Motor neuron (in vitro differentiated cells): ENCODE results near the gene WIZ. TPM values are rescaled to one million over a fixed set of nuclear protein-coding genes. Genes with fewer than 3 reads are reported as not detected.
"Not testable (repeated sequence)": the region's sequence is repeated elsewhere in the genome, so short reads cannot be mapped to it uniquely, and the experiment has no call there.

Source experiments
- ATAC-seq, 8 experiments: fragments of 200-7000 bp; cut with Tn5 transposase; replicated peaks in 6 of 8; 2 replicates each; pipeline ENCODE4 v1.8.0; 2021; ENCODE audit warnings: mild to moderate bottlenecking in 8 of 8, moderate library complexity in 8 of 8
- H3K27ac ChIP-seq, 2 donors: fragments of 250-450 bp; sonication (Bioruptor Pico); 2 replicates each; pipeline ENCODE4 v1.9.0; 2021; ENCODE audit warnings: antibody characterized with exemption in 2 of 2, mild to moderate bottlenecking in 2 of 2, moderate library complexity in 1 of 2
- H3K4me1 ChIP-seq, 2 donors: fragments of 250-450 bp; sonication (Bioruptor Pico); replicated peaks in 1 of 2; 2 replicates each; pipeline ENCODE4 v1.6.1; 2021; ENCODE audit warnings: antibody characterized with exemption in 2 of 2, mild to moderate bottlenecking in 2 of 2, moderate library complexity in 1 of 2
- H3K4me3 ChIP-seq, 5 donors: fragments of 250-450 bp; sonication (Bioruptor Pico); 2 replicates each; pipeline ENCODE4 v1.9.0; 2021; ENCODE audit warnings: antibody characterized with exemption in 5 of 5, mild to moderate bottlenecking in 5 of 5, moderate library complexity in 4 of 5
- WGBS, 10 experiments: fragments of 450-650 bp; shearing (Covaris generic); methylation state at CpG; one replicate each; pipeline ENCODE4 v1.0.0; 2022; 5-methylcytosine and 5-hydroxymethylcytosine counted together
- in situ Hi-C, 9 experiments: fragments of 400-800 bp; cut with MboI; loops; one replicate each; pipeline ENCODE4 v1.15.0; 2021; ENCODE audit warnings: low sequenced_read_pairs in 9 of 9, low pct_unique_long_range_greater_than_20kb in 2 of 9; ENCODE audit not compliant: unreplicated experiment in 9 of 9
- total RNA-seq, 8 experiments: library from RNA; unstranded; fragments of 300-600 nt; gene quantifications; 2 replicates each; pipeline versions ENCODE4 v1.2.3 to v1.2.4, GENCODE V29; 2022

The WIZ gene
- total RNA-seq, 8 experiments from 2014 or later, result 10.6 to 34.4 (median 27.0) TPM

DNA sequence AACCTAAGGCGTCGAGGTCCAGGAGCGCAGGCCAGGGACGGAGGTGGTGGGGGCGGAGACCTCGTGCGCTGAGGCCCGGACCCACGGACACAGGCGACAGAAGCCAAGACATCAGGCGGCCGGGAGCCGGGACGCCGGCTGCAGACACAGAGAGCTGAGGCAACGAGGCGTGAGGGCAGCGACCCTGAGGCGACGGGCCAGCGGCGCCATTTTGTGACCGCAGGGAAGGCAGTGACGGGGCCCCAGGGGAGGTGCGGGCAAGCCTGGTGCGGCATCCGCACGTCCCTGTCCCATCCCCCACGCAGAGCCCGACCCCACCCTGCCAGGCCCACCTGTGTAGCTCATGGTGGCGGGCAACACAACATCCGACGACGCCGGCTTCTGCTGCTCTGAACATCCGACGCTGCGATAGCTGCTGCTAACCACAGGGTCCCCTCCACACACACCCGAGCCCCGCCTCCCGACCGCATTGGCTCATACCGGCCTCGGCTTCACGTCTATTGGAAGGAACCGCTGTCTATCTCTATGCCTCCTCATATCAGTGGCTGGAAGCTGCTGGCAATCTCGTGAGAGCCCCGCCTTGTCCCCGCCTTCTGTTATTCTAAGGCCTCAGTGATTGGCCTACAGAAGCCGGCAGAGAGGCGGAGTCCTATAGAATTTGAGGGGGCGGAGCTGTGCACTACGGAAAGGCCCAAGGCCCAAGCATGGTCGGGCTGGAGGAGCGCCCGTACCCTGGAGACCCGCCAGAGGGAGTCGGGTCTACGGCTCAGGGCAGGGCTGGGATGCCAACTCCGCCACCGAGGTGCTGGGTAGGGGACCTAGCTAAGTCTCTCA is 31.0 kb downstream of the WIZ start, which contains the start of gene AKAP8L:
Gene AKAP8L (minus strand): TSS at position 410 of the 834 bp plus-strand sequence. CDS start 65 bp downstream, at position 345.
- WGBS, 10 experiments, result 0 to 2% (median 0%) methylated on average over 2 to 11 of the region's 61 CpGs; no CpG with 5 or more reads in 5 of the 10 experiments
- peak within 1 kb of the TSS; percentile 79 to 99 (median 91) for H3K4me3 ChIP-seq
- in situ Hi-C loops, result loop anchor here in 1 of 9 experiments (25.0 kb wide), 1 partner anchor 769 kb away; the partner anchor contains the start of genes AP1M1 and FAM32A
- peak within 1 kb of the TSS; percentile 94 to 95 for H3K27ac ChIP-seq
- ATAC-seq, result peak; percentile 90 to 96 (median 95)
- H3K4me1 ChIP-seq, result peaks cover 14 to 16% of the 10 kb centered on the region in 2 donors

DNA sequence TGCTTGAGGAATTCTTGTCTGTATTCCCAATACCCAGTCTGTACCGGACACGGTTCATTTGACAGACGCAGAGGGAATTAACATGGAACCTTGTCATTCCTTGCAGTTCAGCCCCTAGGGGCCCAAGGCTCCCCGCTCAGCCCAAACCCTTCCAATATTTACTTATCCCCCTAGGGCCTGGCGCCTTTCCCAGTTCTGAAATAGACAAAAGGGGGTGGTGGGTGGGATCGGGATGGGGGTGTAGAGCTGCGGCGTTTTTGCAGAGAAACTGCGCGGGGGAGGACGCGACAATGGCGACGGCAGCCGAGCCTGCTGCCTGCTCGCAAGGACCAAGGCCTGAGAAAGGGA is 31.6 kb downstream of the WIZ start:
- peaks cover 18 to 20% of the 10 kb centered on the region in 2 donors for H3K4me1 ChIP-seq

DNA sequence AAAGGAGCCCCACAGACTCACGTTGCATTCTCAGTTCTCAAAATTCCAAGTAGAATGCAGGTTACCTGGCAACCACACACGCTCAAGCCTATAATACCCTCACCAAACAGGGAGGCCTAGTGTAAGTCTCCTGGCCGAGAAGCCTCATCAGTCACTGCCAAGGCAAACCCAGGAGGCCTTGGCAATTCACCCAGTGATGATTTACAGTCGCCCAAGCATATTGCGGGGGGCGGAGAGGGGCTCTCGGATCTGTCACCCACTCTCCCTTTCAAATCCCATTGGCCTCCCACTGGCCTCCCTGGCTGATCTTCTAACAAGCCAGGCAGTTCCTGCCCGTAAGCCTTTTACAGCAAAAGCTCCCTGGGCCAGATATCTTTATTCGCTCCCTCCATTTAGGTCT is 32.1 kb downstream of the WIZ start:
- 0 to 6% (median 0%) methylated on average over 1 to 9 of the region's 9 CpGs; no CpG with 5 or more reads in 3 of the 10 experiments for WGBS, 10 experiments
- H3K4me3 ChIP-seq, result peak overlapping the region; percentile 79 to 99 (median 91)
- peak overlapping the region; percentile 94 to 95 for H3K27ac ChIP-seq
- ATAC-seq, result peak in 1 of 8 experiments; percentile 3
- peaks cover 21 to 24% of the 10 kb centered on the region in 2 donors for H3K4me1 ChIP-seq
- in situ Hi-C loops, result loop anchor here in 1 of 9 experiments (25.0 kb wide), 1 partner anchor 770 kb away; the partner anchor contains the start of genes AP1M1 and FAM32A

More for the DNA sequence above, 31.6 kb downstream of the WIZ start:
- peak in 3 of 8 experiments; percentile 0 to 7 (median 3) for ATAC-seq
- Histone ChIP-seq H3K4me3 (peak overlapping the region; percentile 79 to 99 (median 91)), H3K27ac (peak overlapping the region; percentile 94 to 95)
- 0% methylated on average over 1 to 10 of the region's 16 CpGs; no CpG with 5 or more reads in 4 of the 10 experiments for WGBS, 10 experiments
- in situ Hi-C loops, result loop anchor here in 1 of 9 experiments (25.0 kb wide), 1 partner anchor 769 kb away; the partner anchor contains the start of genes AP1M1 and FAM32A

DNA sequence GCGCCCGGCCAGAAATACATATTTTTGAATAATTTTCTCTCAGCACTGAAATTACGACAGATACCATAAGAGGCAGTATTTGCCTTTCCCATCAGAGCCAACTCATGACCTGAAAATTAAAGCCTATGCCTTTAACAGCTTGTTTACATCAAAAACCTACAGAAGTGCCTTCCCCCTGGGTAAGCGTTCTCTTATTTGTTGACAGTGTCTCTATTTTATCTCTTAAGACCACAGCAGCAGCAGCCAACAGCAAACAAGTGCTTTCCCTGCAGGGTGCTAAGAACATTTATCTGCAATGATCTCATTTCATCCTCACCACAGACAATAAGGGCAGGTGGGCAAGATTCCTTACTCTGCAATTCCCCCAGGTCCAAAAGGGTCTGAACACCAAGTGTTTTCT is 36.9 kb downstream of the WIZ start:
- H3K4me1 ChIP-seq, result peaks cover 18 to 34% of the 10 kb centered on the region in 2 donors
- in situ Hi-C loops, result loop anchor here in 1 of 9 experiments (25.0 kb wide), 1 partner anchor 774 kb away; the partner anchor contains the start of genes AP1M1 and FAM32A
- H3K4me3 ChIP-seq, result no peak overlapping the region
- no peak overlapping the region for H3K27ac ChIP-seq
- ATAC-seq, result peak in 1 of 8 experiments; percentile 64
- WGBS, 10 experiments, result 33 to 90% (median 86%) methylated on average over 1 to 3 of the region's 4 CpGs; no CpG with 5 or more reads in 3 of the 10 experiments

DNA sequence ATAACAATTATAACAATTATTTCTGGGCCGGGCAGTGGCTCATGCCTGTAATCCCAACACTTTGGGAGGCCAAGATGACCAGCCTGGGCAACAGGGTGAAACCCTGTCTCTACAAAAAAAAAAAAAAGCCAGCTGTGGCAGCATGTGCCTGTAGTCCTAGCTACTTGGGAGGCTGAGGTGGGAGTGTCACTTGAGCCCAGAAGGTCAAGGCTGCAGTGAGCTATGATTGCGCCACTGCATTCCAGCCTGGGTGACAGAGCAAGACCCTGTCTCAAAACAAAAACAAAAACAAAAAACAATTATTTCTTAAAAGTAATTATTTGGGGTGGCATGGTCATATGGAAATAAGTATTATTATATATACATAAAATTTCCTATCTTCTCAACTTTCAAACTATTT is 38.4 kb downstream of the WIZ start:
- in situ Hi-C loops, result loop anchor here in 1 of 9 experiments (25.0 kb wide), 1 partner anchor 776 kb away; the partner anchor contains the start of genes AP1M1 and FAM32A
- peak in 1 of 8 experiments; percentile 23 for ATAC-seq
- H3K4me1 ChIP-seq, result peaks cover 11 to 26% of the 10 kb centered on the region in 2 donors
- WGBS, 10 experiments, result 90 to 100% (median 96%) methylated on average over 2 of the region's 2 CpGs; no CpG with 5 or more reads in 5 of the 10 experiments
- not testable (repeated sequence) for H3K27ac ChIP-seq, H3K4me3 ChIP-seq

DNA sequence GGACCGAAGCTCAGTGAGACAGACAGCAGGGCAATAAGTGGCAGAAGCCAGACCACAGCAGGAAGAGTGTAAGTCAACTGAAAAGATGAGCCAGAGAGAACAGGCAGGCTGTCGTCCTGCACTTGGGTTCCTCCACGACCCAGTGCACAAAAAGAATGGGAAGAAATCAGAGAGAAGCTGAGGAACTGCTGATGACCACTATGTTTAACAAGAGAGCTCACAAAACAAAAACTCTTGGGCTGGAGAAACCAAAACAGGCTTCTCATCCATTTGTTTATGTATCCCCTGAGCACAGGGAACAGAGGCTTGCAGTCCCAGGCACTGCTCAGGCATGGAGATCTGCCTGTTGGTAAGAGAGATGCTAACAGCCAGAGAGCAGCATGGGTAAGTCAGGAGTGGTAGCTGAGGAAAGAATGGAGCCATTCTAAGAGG is 45.0 kb downstream of the WIZ start:
- WGBS, 10 experiments, result 20 to 100% (median 55%) methylated on average over 1 to 3 of the region's 3 CpGs; no CpG with 5 or more reads in 4 of the 10 experiments
- H3K27ac ChIP-seq, result peak overlapping the region in 1 of 2 donors; percentile 44
- ATAC-seq, result peak in 6 of 8 experiments; percentile 9 to 82 (median 58)
- H3K4me3 ChIP-seq, result no peak overlapping the region
- in situ Hi-C loops, result loop anchor here in 1 of 9 experiments (25.0 kb wide), 1 partner anchor 783 kb away; the partner anchor contains the start of genes AP1M1 and FAM32A
- H3K4me1 ChIP-seq, result peaks cover 14 to 16% of the 10 kb centered on the region in 2 donors

DNA sequence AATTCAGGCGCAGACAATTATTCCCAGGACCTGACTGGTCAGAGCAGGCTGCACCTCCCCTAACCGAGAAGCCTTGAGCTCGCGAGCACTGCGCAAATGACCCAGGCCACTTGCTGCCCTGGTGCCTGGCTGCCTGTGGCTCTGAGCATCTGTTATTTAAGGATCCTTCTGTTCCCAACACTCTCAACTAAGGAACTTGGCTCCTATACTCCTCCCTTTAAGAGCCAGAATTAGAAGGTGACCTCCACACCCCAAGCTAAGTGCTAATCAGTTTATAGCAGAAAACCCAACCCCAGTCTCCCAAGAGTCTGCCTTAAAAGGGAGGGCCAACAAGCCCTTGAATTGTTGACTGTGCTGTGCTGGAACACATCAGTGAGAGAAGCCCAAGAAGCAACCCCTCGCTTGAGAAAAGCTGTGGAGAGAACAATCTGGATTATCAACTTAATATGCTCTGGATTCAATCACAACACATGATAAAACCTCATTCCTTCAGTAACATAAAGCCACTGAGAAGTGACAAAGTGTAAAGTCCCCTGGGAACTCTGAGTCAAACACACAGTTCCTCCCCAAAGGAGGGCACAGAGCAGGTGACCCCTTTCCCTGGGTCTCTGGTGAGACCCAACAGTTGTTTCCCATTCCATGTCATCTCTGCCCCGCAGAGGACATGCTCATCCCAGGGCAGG is 45.5 kb downstream of the WIZ start:
- in situ Hi-C loops, result loop anchor here in 1 of 9 experiments (25.0 kb wide), 1 partner anchor 783 kb away; the partner anchor contains the start of genes AP1M1 and FAM32A
- peak in 2 of 8 experiments; percentile 53 to 60 for ATAC-seq

DNA sequence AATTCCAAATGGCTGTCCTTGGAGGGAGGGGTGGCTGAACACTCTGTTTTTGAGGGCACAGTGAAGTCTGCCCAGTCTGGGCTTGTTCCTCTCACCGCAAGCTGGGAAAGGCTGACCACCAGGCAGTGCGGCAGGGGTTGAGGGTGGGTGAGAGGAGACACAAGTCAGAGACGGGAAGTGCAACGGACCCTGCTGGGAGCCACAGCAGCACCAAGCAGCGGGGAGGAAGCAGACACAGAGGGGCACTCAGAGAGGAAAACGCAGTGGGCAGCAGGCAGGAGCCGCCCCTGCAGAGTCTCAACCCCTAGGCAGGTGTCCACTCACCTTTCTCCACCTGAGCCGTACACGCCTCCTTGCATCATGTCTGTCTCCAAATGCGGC is 46.6 kb downstream of the WIZ start:
- WGBS, 10 experiments, result 80 to 100% (median 90%) methylated on average over 1 to 4 of the region's 10 CpGs; no CpG with 5 or more reads in 3 of the 10 experiments

More for the DNA sequence above, 45.5 kb downstream of the WIZ start:
- 20 to 100% (median 83%) methylated on average over 1 to 5 of the region's 7 CpGs; no CpG with 5 or more reads in 1 of the 10 experiments for WGBS, 10 experiments
- Histone ChIP-seq H3K27ac (no peak overlapping the region), H3K4me3 (no peak overlapping the region), H3K4me1 (peaks cover 14 to 16% of the 10 kb centered on the region in 2 donors)

DNA sequence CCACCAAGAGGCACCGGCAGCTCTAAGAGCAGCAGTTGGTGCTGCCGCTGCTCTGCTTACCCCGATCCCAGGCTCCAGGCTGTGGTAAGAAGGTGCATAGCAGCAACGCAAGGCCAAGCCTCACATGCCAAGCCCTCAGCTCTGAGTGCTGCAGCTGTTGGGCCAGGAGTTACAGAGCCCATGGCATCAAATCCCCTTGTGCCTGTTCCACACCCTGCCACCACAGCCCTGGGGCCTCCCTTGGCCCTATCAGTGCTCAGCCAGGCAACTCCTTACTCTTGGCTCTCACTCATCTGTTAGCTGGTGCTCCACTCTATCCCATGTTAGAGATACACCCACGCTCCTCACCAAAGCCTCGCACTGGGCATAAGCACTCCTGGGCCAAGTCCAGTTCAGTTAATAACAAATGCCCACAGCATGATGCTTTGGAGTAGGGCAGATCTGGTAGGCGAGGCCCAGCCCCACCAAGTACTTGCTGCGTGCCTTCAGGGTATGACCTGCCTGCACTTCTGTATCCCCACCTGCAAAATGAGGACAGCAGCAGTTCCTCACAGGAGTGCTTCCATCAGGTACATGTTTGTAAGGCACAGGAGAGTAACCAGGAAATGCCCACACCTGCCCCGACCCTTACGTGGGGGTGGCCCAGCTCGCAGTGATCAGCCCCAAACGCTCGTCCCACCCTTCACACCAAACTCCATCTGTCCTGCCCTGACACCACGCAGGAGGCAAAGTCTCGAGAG is 47.2 kb downstream of the WIZ start:
- Histone ChIP-seq H3K4me1 (peaks cover 13 to 14% of the 10 kb centered on the region in 2 donors), H3K4me3 (no peak overlapping the region), H3K27ac (no peak overlapping the region)
- in situ Hi-C loops, result loop anchor here in 1 of 9 experiments (25.0 kb wide), 1 partner anchor 785 kb away; the partner anchor contains the start of genes AP1M1 and FAM32A
- ATAC-seq, result no peak
- 40 to 100% (median 92%) methylated on average over 1 to 5 of the region's 15 CpGs; no CpG with 5 or more reads in 3 of the 10 experiments for WGBS, 10 experiments

More for the DNA sequence above, 46.6 kb downstream of the WIZ start:
- no peak overlapping the region for H3K27ac ChIP-seq
- no peak for ATAC-seq
- in situ Hi-C loops, result loop anchor here in 1 of 9 experiments (25.0 kb wide), 1 partner anchor 784 kb away; the partner anchor contains the start of genes AP1M1 and FAM32A
- H3K4me1 ChIP-seq, result peaks cover 14 to 16% of the 10 kb centered on the region in 2 donors
- H3K4me3 ChIP-seq, result no peak overlapping the region

DNA sequence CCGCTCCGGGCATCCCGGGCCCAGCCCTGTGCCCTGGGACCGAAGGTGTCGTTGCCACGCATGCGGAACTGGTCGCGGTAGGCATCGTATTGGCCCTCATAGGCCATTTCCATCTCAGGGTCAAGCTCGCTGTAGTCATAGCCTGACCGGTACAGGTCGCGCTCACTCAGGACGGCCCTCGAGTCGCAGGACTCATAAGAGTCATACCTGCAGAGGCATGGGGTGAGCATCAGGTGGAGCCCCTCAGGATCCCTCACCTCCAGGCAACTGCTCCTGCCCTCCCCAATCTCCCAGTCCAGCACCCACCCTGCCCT is 48.4 kb downstream of the WIZ start:
- ATAC-seq, result no peak
- in situ Hi-C loops, result loop anchor here in 1 of 9 experiments (25.0 kb wide), 1 partner anchor 786 kb away; the partner anchor contains the start of genes AP1M1 and FAM32A
- WGBS, 10 experiments, result 97 to 100% methylated on average over 2 to 6 of the region's 17 CpGs; no CpG with 5 or more reads in 8 of the 10 experiments
- no peak overlapping the region for H3K27ac ChIP-seq
- H3K4me1 ChIP-seq, result peaks cover 13 to 14% of the 10 kb centered on the region in 2 donors
- H3K4me3 ChIP-seq, result no peak overlapping the region

DNA sequence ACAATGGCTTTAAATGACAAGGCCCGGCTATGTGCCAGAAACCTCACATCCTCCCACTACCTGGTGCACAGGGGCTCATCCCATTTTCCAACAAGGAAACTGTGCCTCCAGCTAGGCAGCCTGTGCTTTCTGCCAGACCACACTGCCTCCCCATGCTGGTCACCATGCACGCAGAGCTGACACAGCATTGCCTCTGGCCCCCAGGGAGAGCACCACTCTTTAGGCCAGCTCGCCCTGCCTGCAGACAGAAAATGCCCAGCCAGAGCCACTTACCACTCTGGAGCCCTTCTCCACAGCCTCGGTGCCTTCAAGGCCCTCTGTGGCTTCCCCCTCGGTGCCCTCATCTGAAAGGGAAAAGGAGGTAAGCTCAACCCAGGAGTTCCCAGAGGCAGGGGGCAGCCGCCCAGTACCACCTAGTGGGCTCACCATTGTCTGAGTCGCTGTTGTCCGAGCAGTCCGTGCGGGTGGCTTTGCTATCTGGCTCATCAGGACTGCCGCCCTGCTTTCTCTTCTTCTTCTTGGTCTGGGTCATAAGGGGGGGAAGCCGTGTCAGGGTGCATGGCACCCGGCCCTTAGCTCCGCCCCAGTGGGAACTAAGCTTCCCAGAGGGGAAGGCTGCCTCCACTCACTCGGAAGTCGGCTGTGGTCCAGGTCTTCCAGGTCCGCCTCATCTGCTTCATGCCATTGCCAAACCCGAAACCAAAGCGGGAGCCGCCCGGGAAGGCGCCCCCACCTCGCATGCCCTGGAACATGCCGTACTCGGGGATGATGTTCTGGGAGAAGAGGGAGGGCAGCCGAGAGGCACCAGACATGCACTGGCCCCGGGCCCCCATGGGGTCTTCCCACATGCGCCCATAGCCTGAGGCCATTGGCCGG is 49.0 kb downstream of the WIZ start:
- Histone ChIP-seq H3K27ac (no peak overlapping the region), H3K4me1 (peaks cover 13 to 14% of the 10 kb centered on the region in 2 donors), H3K4me3 (no peak overlapping the region)
- 56 to 100% (median 96%) methylated on average over 1 to 5 of the region's 29 CpGs; no CpG with 5 or more reads in 5 of the 10 experiments for WGBS, 10 experiments
- ATAC-seq, result no peak
- in situ Hi-C loops, result loop anchor here in 1 of 9 experiments (25.0 kb wide), 1 partner anchor 787 kb away; the partner anchor contains the start of genes AP1M1 and FAM32A
